NCI-H1417 (cell line): ENCODE data around the gene KRTAP12-2.

Experiments used
- DNase-seq, 3 experiments: peaks; one replicate each; lab custom pipeline; 2025; lab: John Stamatoyannopoulos, UW

The KRTAP12-2 gene, protein sequence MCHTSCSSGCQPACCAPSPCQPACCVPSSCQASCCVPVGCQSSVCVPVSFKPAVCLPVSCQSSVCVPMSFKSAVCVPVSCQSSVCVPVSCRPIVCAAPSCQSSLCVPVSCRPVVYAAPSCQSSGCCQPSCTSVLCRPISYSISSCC

DNA sequence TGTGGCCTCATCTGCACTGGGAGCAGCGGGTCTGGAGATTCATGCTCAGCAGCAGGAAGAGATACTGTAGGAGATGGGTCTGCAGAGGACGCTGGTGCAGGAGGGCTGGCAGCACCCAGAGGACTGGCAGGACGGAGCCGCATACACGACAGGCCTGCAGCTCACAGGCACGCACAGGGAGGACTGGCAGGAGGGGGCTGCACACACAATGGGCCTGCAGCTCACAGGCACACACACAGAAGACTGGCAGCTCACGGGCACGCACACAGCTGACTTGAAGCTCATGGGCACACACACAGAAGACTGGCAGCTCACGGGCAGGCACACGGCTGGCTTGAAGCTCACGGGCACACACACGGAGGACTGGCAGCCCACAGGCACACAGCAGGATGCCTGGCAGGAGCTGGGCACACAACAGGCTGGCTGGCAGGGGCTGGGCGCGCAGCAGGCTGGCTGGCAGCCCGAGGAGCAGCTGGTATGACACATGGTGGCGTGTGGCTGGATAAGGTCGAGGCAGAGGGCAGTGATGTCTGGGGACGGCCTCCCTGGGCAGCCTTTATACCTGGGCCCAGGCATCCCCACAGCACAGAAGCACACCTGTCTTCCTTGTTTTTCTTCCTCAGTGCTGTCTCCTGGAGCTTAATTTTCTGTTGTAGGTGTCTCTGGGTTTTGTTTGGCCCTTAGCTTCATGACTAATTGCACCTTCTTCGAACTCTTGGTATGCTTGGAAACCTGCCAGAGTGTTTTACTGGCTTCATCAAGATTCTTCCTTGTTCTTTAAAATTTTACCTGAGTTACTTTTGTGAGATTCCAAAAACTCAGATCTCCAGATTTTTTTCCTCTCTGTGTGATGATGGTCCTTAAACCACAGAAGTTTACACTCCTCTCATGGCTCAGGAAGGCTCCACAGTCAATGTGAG, at the start of gene KRTAP12-2:
KRTAP12-2 (minus strand) TSS at position 527 of the 920 bp plus-strand sequence; CDS start at position 486, 41 bp downstream.
- peak in 2 of 3 experiments; percentile 48 to 73 for DNase-seq

DNA sequence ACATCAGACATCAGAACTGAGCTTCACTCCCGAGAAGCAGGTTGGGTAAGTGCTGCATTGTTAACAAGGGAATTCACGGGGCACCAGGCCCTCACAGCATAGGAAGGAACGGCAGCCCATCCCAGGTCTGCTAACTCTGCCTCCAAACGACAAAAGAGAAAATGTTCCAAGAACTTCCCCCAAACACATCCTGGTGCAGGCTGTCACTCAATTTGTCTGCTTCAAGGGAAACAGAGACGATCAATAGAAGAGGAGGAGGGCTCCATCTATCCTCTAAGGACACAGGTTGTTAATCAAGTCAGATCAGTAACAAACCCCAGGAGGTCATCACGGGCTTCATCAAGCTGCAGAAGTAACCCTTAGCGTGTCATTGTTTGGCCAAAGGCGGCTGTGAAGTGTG, 48.2 kb upstream of the KRTAP12-2 start:
- DNase-seq, result no peak

DNA sequence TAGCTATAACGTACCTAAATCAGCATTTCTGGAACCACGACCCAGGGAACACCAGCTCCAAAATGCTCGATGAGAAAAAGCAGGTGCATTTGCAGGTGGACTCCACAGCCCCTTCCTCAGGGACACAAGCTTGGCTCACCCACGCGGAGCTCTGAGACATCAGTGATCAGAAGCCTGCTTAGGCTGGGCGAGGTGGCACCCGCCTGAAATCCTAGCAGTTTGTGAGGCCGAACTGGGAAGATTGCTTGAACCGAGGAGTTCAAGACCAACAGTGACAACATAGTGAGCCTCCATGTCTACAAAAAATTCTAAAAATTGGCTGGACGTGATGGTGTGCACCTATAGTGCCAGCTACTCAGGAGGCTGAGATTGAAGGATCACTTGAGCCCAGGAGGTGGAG, 47.1 kb upstream of the KRTAP12-2 start:
- DNase-seq, result no peak

DNA sequence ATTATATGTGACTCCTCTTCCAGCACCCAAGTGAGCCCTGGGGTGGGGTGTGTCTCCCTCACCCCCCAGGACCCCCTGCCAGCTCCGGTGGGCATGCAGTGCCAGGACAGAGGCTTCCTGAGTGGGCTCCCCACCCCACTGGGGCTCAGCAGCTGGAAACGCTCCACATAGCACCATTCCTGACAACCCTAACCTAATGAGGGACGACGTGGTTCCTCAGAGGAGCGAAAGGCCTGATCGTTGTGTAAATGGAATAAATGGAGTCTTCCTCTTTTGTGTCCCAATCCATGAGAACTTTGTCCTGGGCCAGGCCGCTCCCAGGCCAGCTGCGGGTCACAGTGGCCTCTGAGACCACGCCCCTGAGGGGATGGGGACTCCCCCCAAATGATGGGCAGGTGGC, 46.4 kb upstream of the KRTAP12-2 start:
- DNase-seq, result no peak

DNA sequence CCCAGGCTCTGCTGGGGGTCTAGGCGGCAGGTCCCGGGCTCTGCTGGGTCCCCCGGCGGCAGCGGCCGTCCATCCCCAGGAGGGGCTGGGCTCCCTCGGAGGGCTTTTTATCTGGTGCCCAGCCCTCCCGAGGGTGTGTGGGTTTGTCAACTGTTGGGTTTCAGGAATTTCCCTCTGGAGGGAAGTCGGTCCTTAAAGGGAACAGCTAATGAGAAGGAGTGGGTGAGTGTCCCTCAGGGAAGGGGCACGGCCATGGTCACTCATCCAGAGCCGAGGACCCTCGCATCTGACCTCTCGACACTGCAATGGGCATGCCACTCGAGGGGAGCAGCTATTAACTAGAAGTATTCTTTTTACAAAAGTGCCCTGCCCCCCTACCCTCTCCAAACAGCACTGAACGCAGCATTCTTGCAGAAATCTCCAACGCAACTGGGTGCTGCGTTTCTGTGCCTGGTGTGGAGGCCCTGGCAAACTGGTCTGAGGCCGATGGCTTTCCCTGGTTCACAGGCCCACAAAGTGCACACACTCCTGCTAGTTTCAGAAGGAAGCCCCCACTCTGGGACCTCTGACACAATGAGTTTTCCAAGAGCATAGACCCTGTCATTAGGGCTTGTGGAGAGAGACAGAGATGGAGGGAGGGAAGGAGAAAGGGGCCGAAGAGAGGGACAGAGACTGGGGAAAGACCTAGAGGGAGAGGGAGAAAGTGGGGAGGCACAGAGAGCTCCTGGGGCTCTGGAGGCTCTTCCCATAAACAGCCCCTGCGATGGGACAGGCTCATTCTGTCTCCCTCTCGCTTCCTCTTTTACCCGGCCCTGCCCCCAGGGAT, 45.7 kb upstream of the KRTAP12-2 start:
- DNase-seq, result peak; percentile 29 to 51 (median 47)

DNA sequence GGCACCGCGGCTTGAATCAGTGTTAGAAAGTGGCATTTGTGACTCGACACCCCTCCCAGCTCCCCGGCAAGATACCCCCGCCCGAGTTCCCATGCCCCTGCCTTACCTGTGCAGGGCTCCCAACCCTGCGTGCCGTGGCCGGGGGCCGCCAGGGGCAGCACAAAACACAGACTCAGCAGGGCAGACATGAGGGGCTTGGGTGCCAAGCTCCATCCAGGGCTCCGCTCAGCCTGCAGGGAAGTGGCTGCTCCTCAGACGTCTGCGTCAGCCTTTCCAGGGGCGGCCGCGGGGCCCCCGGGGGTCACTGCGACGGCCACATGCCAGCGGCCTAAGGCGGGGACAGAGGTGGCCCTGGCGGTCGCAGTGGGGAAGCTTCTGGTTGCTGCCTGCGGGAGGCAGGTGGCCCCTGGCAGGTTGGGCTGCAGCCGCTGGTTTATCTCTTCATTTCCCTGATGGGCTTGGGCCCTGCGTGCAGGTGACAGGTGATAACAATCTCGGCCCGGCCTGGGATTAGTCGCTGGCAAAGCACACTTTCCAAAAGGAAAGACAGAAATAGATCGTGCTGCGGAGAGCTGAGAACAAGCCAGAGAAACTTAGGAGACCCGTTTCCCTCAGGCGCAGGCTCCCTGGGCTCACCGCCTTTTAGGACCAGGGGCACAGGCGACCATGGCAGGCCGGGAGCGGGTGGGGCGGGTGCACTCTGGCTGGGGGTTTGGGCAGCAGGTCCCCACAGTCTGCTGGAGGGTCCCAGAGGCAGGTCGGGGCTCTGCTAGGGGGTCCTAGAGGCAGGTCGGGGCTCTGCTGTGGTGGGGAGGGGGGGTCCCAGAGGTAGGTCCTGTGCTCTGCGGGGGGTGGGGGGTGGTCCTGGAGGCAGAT, 44.8 kb upstream of the KRTAP12-2 start, which contains the start of gene TSPEAR:
TSPEAR (minus strand) TSS at position 246 of the 876 bp plus-strand sequence; CDS start at position 188, 58 bp downstream.
- DNase-seq, result peak; percentile 86 to 96 (median 96)

DNA sequence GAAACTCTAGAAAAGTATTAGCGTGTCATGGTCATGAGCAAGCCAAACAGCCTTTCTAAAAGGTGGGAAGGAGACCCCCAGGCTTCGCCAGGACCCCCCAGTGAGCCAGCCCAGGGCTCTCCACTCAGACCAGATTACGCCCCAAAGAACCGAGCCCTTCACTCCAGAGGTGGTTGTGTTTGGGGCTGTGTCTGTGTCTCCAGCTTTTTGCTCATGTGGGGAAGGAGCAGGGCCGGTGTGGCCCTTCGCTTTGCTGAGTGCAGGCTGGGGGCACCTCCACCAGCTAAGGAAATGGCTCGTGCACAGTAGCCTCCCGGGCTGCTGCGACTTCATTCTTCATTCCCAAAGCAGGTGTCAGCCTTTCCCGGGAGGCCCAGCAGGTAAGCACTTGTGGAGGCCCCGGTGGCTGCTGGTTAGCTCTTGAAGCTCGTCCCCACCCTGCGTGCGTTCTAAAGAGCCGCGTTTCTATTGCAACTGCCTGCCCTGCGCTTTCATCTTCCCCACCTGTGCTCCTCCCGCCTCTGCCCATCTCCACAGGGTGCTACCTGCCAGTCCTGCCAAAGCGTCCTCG, 44.1 kb upstream of the KRTAP12-2 start:
- peak; percentile 96 to 98 (median 98) for DNase-seq

DNA sequence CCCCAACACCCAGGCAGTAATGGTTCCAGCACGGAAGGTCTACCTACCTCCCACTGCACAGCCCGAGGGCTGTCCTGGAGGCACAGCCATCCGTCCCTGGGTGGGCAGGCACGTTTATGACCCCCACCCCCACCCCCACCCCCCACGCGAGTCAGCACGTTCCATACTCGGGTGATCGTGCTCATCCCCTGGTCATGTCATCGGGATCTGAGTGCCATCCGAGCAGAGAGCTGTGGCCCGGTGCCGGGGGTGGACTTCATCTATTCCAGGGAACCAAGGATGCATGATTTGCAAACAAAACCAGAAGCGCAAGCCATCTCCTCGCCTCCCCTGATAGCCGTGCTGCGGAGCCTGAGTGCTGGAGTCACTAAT, 43.6 kb upstream of the KRTAP12-2 start:
- peak; percentile 64 to 85 (median 80) for DNase-seq

DNA sequence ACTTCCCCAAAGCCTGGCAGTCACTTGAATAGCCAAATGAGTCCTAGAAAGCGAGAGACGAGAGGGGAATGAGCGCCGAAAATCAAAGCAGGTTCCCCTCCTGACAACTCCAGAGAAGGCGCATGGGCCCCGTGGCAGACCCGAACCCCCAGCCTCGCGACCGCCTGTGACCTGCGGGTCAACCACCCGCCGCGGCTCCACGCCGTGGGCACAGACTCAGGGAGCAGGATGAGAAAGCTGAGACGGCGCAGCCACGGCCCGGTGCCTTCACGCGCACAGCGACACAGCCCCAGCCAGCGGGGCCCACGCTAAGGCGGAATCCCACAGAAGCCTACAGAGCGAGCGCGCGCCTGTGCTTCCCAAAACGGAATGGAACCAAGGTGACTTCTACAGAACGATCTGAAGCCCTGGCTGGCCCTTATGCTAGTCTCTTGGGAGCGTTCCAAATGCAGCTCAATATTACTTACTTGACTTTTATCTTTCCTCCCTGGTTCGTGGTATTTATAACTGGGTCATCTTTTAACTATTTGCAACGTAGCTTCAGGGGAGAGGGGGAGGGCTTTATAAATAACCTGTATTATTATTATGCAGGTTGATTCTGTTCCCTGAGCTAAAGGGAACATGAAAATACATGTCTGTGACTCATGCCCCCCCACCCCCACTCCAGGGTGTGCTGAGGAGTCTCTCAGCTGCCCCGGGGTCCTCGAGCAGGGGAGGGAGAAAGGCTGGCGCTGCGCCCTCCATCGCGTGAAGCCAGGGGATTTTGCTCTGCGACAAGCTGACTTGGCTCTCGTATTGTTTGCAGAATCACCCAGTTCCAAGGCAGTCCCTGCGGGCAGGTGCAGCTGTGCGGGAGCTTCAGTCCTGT, 42.9 kb upstream of the KRTAP12-2 start:
- peak; percentile 72 to 87 (median 83) for DNase-seq

DNA sequence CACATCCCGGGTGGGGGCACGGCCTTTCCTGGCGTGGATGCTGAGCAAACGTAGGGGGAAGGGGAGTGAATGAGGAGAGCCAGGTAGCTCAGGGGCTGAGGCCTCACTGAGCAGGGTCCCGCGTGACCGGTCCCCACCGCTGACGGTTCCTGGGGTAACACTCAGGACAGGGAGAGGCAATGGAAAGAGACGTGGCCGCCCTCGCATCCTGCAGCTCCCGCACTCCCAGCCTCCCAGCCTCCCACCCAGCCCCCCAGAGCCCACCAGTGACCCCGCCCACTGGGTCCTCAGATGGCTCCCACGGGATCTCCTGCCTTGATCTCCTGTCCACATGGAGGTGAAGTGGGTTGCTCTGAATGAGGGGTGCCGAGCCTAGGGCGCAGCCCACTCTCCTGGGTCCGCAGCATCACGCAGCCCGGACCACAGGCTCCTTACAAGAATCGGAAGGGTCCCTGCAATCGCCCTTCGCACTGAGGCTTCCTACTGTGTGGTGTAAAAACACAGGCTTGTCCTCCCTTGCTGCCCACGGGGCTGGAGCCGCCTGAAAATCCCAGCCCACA, 42.2 kb upstream of the KRTAP12-2 start:
- no peak for DNase-seq

DNA sequence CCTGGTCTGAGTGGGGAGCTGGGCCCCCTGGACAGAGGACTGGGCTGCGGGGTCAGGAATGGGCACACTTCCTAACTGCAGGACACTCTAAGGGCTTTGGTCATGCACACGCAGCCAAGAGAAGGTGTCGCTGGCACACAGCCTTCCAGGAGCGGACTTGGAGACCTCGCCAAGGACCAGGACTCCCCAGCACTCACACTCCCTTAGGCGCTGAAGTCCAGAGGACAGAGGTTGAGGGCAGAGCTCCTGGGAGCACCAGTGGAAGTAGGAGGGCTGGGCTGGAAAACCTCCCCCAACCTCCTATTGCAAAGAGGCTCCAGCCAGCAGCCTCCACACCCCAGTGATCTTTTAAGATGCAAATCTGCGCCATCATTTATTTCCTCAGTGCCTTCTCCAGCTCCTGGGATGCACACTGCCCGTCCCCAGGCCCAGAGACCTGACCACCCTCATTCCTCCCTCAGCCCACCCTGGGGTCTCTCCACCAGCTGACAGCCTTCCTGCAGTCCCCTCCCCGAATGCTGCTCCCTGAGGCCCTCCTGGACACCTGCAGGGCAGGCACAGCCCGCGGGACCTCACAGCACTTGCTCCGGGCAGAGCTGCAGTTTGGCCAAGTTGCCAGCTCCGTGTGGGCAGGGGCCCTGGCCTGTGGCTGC, 41.6 kb upstream of the KRTAP12-2 start:
- peak in 2 of 3 experiments; percentile 17 to 44 for DNase-seq

DNA sequence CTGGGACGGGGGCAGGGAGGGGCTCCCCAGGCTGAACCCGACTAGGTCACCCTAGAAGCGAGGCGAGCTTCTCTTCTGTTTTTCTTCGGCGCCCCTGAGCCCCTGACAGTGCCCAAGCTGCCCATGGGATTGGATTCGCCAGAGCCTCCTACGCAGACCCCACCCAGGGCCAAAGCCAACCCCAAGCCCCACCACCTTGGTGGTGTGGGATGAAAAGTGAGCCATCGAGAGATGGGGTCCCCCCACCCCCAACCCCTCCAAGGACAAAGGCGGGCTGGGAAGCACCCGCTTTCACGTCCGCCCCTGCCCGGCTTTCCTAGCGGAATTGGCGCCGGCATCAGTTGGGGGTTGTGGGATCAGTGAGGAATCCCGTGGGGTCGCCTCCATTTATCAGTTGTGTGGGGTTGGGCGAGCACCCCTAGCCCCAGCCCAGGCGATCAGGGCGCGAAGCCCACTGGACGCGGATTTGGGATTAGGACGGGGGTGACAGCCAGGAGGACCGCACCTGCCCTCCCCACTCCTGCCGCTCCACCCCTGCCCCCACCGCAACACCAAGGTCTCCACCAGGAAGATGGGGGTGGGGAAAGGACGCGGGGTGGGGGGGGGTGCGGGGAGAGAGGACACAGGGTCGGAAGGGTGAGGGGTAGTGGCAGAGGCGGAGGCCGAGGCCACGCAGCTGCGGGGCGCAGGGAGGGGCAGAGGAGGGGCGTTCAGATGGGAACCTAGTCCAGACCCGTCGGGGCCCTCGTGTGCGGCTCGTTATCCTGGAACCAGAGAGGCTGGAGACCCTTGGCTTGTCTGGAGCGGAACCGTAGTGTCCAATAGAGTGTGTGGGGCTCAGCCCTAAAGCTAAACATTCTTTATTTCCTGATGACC, 40.2 kb upstream of the KRTAP12-2 start:
- DNase-seq, result no peak

DNA sequence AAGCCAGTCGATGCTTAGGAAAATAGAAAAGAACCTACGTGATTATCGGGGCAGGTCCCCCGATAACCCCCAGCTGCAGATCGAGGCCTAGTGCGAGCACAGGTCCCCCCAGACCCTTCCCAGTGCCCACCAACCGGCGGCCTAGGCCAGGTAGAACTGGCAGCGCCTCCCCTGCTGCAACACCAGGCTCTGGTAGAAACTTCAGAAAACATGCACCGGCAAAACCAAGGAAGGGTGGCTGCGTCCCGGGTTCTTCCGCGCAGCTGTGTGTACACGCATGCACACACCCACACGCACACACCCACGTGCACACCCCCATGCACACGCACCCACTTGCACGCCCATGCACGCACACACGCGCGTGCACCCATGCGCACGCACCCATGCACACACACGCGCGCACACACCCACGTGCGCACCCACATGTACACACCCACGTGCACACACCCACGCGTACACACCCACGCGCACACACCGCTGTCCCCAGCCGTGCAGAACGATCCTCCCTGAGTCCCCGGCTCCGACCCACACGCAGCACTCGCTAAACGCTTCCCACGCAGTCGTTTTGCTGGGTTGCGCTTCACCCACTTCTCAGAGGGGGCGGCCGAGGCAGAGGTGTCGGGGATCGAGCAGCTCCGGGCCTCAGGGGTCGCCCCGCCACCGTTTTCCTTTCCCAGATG, 39.4 kb upstream of the KRTAP12-2 start:
- no peak for DNase-seq

DNA sequence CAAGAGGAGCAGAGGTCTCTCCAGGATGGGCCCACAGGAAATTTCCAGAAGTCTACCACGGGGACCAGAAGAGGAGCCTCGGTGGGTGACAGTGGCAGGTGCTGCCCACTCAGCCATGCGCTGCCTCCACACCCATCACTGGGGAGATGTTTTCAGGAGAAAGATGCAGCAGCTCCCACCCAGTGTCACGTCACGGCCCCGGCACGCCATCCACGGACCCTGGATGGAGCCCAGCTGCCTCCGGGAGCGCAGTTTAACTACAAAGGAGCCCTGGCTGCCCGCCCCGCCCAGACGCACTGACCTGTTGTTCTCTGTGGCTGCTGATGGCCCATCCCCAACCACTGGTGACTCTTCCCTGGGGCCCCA, 37.9 kb upstream of the KRTAP12-2 start:
- no peak for DNase-seq

DNA sequence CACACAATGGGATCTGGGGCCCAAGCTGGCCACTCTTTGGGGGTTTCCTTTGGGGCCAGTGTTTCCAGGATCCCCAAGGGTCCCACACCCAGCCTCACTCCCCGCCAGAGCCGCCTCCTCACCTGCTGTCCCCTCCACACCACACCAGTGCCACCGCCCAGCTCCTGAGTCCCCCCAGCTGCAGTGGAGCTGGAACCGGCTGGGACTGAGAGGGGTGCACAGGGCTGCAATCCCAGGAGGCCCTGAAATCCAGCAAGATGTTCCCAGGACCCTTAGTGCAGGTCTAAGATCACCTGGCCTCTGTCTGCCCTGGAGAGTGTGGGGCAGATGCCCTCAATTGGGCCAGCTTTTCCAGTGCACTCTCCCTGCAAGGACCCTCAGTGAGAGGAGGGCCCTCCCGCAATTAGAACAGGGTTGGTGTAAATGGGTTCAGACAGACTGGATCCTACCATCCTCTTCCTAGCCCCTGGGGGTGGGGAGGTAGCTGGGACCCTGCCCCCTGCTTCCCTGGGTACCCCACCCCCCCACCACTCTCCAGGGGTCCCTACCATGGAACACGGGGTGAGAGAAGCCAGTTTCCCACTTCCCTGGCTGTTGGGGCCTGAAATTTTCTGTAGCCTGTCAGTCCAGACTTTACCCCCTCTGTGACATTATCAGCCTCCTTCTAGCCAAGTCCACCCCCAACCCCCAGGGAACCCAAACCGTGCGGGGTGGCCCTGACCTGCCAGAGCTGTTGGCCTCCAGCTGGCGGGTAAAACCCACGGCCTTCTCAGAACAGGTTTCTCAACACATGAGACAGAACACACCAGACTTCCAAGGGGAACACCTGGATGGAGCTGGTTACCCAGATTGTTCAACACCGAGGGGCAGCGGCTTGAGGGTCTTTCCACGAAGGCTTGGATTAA, 37.3 kb upstream of the KRTAP12-2 start:
- DNase-seq, result no peak

DNA sequence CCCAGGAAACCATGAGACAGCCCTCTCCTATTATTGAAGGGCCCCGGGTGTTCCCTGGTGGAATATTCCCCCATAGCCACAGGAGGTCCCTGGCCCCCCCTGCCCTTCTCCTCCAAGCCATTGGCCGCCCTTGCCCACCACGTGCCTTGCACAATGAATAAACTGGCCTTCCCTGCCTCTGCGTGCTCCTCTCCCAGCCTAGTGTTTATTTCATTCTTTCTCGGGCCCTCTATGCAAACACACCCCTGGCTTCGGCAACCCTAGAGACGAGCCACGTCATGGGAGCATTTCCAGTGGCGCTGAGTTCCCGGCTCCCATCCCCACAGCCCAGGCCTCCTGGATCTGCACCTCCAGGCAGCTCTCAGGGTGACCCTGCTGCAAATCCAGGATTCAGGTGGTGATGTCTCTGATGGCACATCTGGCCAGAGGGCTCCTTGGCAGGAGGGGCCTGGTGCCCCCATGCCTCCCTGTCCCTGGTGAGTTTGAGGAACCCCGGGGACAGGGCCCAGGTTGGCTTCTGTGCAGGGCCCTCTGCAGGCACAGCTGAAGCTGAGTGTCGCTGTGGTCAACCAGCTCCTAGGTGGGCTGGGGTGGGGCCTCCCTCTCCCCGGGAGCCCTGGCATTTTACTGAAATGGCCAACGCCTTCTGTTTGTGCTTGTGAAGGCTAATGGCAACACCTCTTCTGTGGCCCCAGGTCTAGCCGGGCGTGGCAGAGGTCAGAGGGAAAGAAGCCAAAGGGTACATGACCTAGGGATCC, 36.4 kb upstream of the KRTAP12-2 start:
- DNase-seq, result peak in 2 of 3 experiments; percentile 92 to 97
